ENCODE results near the gene HLCS.

The HLCS gene

DNA sequence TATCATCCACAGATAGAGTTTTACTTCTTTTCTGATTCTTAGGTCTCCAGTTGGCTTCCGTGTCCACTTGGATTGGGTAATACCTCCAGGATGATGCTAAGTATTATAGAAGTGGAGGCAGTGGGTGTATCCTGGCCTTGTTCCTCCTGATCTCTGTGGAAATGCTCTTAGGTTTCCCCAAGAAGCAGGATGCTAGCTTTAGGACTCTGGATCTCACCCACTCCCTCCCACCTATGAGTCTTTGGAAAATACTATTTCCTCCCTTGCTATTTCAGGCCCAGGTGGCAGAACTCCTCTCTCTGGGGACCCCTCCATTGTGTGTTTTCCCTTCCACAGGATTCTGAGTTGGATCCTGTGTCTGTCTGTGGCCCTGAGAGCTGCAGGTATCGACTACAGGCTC lies 180.9 kb downstream of the HLCS start:
- H3K36me3 ChIP-seq (ENCODE audit: control insufficient read depth, insufficient read depth, low read length): no peaks in the 10 kb centered on the region
- H3K4me3 ChIP-seq (ENCODE audit: low read length): no peak overlapping the region

GRCh38 chr21:36784947-36785346 lies 181.5 kb downstream of the HLCS start:
- no peaks in the 10 kb centered on the region for H3K27me3 ChIP-seq (ENCODE audit: control insufficient read depth, insufficient read depth, low read length)
- H3K4me1 ChIP-seq (ENCODE audit: control insufficient read depth, insufficient read depth, low read length): peaks cover 7% of the 10 kb centered on the region
- no peaks in the 10 kb centered on the region for H3K9me3 ChIP-seq (ENCODE audit: control insufficient read depth, low read length)
- no peak overlapping the region for H3K9ac ChIP-seq (ENCODE audit: low read length)
- H3K4me3 ChIP-seq (ENCODE audit: low read length): no peak overlapping the region
- no peaks in the 10 kb centered on the region for H3K36me3 ChIP-seq (ENCODE audit: control insufficient read depth, insufficient read depth, low read length)

More for the DNA sequence above, 180.9 kb downstream of the HLCS start:
- H3K27me3 ChIP-seq (ENCODE audit: control insufficient read depth, insufficient read depth, low read length): no peaks in the 10 kb centered on the region
- H3K4me1 ChIP-seq (ENCODE audit: control insufficient read depth, insufficient read depth, low read length): peaks cover 7% of the 10 kb centered on the region
- no peak overlapping the region for H3K9ac ChIP-seq (ENCODE audit: low read length)
- no peaks in the 10 kb centered on the region for H3K9me3 ChIP-seq (ENCODE audit: control insufficient read depth, low read length)

DNA sequence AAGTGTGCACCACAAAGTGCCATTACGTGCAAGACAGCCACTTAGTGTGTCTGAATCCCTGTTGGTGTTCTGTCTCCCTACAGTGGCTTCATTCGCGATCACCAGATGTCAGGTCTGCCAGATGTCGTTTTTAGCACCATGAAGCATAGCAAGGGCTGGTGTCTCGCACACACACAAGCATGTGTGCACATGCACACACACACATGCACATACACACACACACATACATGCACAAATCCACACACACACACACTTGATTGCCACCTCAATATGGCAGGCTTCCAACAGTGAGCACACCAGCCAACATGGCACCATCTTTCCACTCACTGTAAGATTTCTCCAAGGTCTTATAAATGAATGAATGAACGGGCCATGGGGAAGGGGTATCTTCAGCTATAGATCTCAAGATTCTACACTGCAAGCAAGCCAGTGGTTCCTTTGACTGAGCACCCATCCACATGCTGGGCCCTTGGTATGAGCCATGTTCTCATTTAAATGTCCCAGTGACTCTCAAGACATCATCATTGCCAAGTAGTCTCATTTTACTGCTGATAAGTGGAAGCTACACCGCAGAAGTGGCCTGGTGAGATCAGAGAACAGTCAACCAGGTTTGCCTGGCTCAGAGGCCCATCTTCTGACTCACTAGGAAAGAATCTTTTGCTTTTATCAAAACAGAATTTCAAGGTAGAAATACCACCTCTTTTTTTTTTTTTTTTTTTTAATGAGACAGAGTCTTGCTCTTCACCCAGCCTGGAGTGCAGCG lies 182.7 kb downstream of the HLCS start:
- H3K9ac ChIP-seq (ENCODE audit: low read length): no peak overlapping the region
- no peaks in the 10 kb centered on the region for H3K9me3 ChIP-seq (ENCODE audit: control insufficient read depth, low read length)

DNA sequence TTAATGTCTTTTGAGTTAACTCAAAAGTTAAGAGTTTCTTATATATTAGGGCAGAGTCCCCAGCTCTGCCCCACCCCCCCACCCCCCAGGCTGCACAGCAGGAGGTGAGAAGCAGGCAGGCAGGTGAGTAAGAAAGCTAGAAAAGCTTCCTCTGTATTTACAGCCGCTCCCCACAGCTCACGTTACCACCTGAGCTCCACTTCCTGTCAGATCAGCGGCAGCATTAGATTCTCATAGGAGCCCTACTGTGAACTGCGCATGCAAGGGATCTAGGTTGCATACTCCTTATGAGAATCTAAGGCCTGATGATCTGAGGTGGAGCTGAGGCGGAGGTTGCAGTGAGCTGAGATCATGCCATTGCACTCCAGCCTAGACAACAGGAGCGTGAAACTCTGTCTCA lies 185.6 kb downstream of the HLCS start:
- no peak overlapping the region for H3K9ac ChIP-seq (ENCODE audit: low read length)
- H3K9me3 ChIP-seq (ENCODE audit: control insufficient read depth, low read length): no peaks in the 10 kb centered on the region
- no peak overlapping the region for H3K4me3 ChIP-seq (ENCODE audit: low read length)
- H3K36me3 ChIP-seq (ENCODE audit: control insufficient read depth, insufficient read depth, low read length): no peaks in the 10 kb centered on the region
- no peaks in the 10 kb centered on the region for H3K27me3 ChIP-seq (ENCODE audit: control insufficient read depth, insufficient read depth, low read length)
- H3K4me1 ChIP-seq (ENCODE audit: control insufficient read depth, insufficient read depth, low read length): no peaks in the 10 kb centered on the region

More for the DNA sequence above, 182.7 kb downstream of the HLCS start:
- H3K27me3 ChIP-seq (ENCODE audit: control insufficient read depth, insufficient read depth, low read length): no peaks in the 10 kb centered on the region
- no peak overlapping the region for H3K4me3 ChIP-seq (ENCODE audit: low read length)
- peaks cover 7% of the 10 kb centered on the region for H3K4me1 ChIP-seq (ENCODE audit: control insufficient read depth, insufficient read depth, low read length)
- H3K36me3 ChIP-seq (ENCODE audit: control insufficient read depth, insufficient read depth, low read length): no peaks in the 10 kb centered on the region

DNA sequence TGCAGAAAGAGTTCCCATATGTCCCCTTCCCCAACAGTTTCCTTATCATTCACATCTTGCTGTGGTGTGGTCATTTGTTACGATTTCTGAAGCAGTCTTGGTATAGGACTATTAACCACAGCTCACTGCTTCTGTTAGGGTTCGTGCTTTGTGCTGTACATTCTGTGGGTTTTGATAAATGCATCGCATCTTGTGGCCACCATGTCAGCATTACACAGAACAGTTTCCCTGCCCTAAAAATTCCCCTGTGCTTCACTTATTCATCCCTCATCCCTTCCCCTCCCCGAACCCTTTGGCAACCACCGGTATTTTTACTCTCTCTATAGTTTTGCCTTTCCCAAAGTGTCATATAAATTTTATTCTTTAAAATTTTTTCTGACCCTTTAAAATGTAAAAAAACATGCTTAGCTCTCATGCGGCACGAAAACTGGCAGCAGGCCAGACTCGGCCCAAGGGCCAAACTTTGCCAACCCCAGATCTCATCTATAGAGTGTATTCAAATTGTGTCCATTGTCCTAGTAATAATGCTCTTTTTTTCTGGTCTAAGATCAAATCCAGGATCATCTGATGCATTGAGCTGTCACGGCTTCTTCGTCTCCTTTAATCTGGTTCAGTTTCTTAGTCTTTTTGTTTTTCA lies 189.4 kb downstream of the HLCS start:
- Histone ChIP-seq H3K4me1 (ENCODE audit: control insufficient read depth, insufficient read depth, low read length) (no peaks in the 10 kb centered on the region), H3K9me3 (ENCODE audit: control insufficient read depth, low read length) (no peaks in the 10 kb centered on the region), H3K27me3 (ENCODE audit: control insufficient read depth, insufficient read depth, low read length) (no peaks in the 10 kb centered on the region), H3K36me3 (ENCODE audit: control insufficient read depth, insufficient read depth, low read length) (no peaks in the 10 kb centered on the region), H3K9ac (ENCODE audit: low read length) (no peak overlapping the region), H3K4me3 (ENCODE audit: low read length) (no peak overlapping the region)

GRCh38 chr21:36773995-36774394 lies 192.5 kb downstream of the HLCS start:
- no peaks in the 10 kb centered on the region for H3K9me3 ChIP-seq (ENCODE audit: control insufficient read depth, low read length)
- H3K27me3 ChIP-seq (ENCODE audit: control insufficient read depth, insufficient read depth, low read length): no peaks in the 10 kb centered on the region
- no peak overlapping the region for H3K9ac ChIP-seq (ENCODE audit: low read length)
- H3K4me3 ChIP-seq (ENCODE audit: low read length): no peak overlapping the region
- no peaks in the 10 kb centered on the region for H3K36me3 ChIP-seq (ENCODE audit: control insufficient read depth, insufficient read depth, low read length)
- H3K4me1 ChIP-seq (ENCODE audit: control insufficient read depth, insufficient read depth, low read length): peaks cover 7% of the 10 kb centered on the region

GRCh38 chr21:36773117-36773516 lies 193.4 kb downstream of the HLCS start:
- H3K4me3 ChIP-seq (ENCODE audit: low read length): no peak overlapping the region
- peaks cover 11% of the 10 kb centered on the region for H3K4me1 ChIP-seq (ENCODE audit: control insufficient read depth, insufficient read depth, low read length)
- no peaks in the 10 kb centered on the region for H3K9me3 ChIP-seq (ENCODE audit: control insufficient read depth, low read length)
- H3K9ac ChIP-seq (ENCODE audit: low read length): no peak overlapping the region
- no peaks in the 10 kb centered on the region for H3K27me3 ChIP-seq (ENCODE audit: control insufficient read depth, insufficient read depth, low read length)
- H3K36me3 ChIP-seq (ENCODE audit: control insufficient read depth, insufficient read depth, low read length): no peaks in the 10 kb centered on the region

DNA sequence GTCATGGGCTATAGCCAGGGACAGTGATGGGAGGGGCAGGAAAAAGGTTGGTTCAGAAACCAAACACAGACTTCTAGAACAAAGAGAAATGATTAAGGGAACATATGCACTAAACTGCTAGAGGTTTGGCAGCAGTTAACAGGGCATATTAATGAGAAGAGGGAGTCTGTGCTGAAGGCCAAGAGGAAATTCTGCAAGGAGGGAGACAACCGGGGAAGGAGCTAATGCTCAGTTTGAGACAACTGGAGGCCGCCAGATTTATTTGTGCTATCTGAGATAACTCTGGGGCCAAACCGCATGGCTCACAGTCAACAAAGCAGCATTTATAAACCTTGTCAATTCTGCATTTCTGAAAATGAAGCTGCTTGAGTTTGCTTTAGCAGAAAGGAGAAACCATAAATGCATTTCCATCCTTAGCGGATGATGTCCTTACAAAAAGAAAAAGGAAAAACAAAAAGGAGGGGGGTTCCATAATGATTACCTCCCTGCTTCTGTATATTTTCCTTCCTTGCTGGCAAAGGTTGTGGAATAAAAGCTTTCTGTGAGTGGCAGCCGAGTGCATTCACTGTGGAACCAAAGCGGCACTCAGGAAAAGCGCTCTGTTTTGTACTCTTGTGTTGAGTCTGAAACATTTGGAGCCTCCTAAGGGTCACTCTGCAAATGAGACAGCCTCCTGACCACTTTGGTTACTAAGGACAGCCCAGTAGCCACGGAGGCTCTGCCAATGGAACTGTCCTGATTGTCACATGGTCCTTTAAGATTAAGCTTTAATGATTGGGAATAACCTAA lies 197.2 kb downstream of the HLCS start:
- Histone ChIP-seq H3K36me3 (ENCODE audit: control insufficient read depth, insufficient read depth, low read length) (no peaks in the 10 kb centered on the region), H3K9me3 (ENCODE audit: control insufficient read depth, low read length) (no peaks in the 10 kb centered on the region), H3K4me1 (ENCODE audit: control insufficient read depth, insufficient read depth, low read length) (peaks cover 11% of the 10 kb centered on the region), H3K4me3 (ENCODE audit: low read length) (no peak overlapping the region), H3K9ac (ENCODE audit: low read length) (no peak overlapping the region), H3K27me3 (ENCODE audit: control insufficient read depth, insufficient read depth, low read length) (no peaks in the 10 kb centered on the region)

DNA sequence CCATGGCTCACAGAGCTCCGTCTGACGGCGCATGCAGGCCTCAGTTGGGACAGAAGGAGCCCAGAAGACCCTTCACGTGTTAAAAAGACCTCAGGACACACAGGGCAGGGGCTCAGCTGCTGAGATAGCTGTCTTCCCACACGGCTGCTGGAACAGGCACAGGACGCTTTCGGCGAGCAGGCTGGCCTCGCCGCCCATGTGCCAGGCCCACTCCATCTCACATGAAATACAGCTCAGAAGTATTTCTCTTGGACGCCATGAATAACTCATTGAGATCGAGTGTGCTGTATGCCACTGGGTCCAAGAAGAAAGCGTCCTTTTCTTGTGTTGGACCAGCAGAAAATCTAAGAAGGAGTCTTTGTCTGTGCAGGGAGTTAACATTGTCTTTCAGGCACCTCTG lies 198.0 kb downstream of the HLCS start:
- no peak overlapping the region for H3K4me3 ChIP-seq (ENCODE audit: low read length)
- H3K4me1 ChIP-seq (ENCODE audit: control insufficient read depth, insufficient read depth, low read length): peaks cover 11% of the 10 kb centered on the region
- no peaks in the 10 kb centered on the region for H3K36me3 ChIP-seq (ENCODE audit: control insufficient read depth, insufficient read depth, low read length)
- H3K27me3 ChIP-seq (ENCODE audit: control insufficient read depth, insufficient read depth, low read length): no peaks in the 10 kb centered on the region
- no peak overlapping the region for H3K9ac ChIP-seq (ENCODE audit: low read length)
- H3K9me3 ChIP-seq (ENCODE audit: control insufficient read depth, low read length): no peaks in the 10 kb centered on the region

DNA sequence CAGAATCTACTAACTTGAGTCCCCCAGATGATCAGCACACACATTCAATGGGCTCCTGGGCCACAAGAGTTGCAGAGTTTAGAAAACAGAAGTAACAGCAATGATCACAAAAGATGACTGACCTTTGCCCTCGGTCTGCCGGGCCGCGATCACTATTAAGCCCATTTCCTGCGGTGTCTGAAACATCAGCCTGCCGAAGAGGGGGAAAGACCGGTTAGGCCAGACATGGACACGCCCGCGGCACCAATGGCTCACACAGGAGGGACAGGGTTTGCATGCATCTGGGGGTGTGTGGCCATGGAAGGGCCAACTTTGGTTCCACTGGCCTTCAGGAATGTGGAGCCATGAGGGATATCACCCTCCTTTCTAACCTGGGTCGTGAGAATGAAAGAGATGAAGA lies 199.4 kb downstream of the HLCS start:
- no peak overlapping the region for H3K9ac ChIP-seq (ENCODE audit: low read length)
- no peak overlapping the region for H3K4me3 ChIP-seq (ENCODE audit: low read length)
- no peaks in the 10 kb centered on the region for H3K36me3 ChIP-seq (ENCODE audit: control insufficient read depth, insufficient read depth, low read length)
- H3K4me1 ChIP-seq (ENCODE audit: control insufficient read depth, insufficient read depth, low read length): peaks cover 11% of the 10 kb centered on the region
- H3K27me3 ChIP-seq (ENCODE audit: control insufficient read depth, insufficient read depth, low read length): no peaks in the 10 kb centered on the region
- H3K9me3 ChIP-seq (ENCODE audit: control insufficient read depth, low read length): no peaks in the 10 kb centered on the region

- no peak overlapping the region for H3K9ac ChIP-seq (ENCODE audit: low read length)
- H3K4me3 ChIP-seq (ENCODE audit: low read length): no peak overlapping the region
- H3K36me3 ChIP-seq (ENCODE audit: control insufficient read depth, insufficient read depth, low read length): no peaks in the 10 kb centered on the region
- H3K9me3 ChIP-seq (ENCODE audit: control insufficient read depth, low read length): no peaks in the 10 kb centered on the region
- H3K27me3 ChIP-seq (ENCODE audit: control insufficient read depth, insufficient read depth, low read length): no peaks in the 10 kb centered on the region
- peaks cover 11% of the 10 kb centered on the region for H3K4me1 ChIP-seq (ENCODE audit: control insufficient read depth, insufficient read depth, low read length)
Measured at GRCh38 chr21:36766511-36766910, 200.0 kb downstream of the HLCS start.

GRCh38 chr21:36765229-36765628 lies 201.2 kb downstream of the HLCS start:
- Histone ChIP-seq H3K4me3 (ENCODE audit: low read length) (no peak overlapping the region), H3K9me3 (ENCODE audit: control insufficient read depth, low read length) (no peaks in the 10 kb centered on the region), H3K36me3 (ENCODE audit: control insufficient read depth, insufficient read depth, low read length) (no peaks in the 10 kb centered on the region), H3K27me3 (ENCODE audit: control insufficient read depth, insufficient read depth, low read length) (no peaks in the 10 kb centered on the region), H3K4me1 (ENCODE audit: control insufficient read depth, insufficient read depth, low read length) (peaks cover 11% of the 10 kb centered on the region), H3K9ac (ENCODE audit: low read length) (no peak overlapping the region)
